Gastrocnemius medialis (tissue), 4 donors: ENCODE measurements around the gene GPR152. TPM values are rescaled to one million over a fixed set of nuclear protein-coding genes. Genes with fewer than 3 reads are reported as not detected.

ENCODE experiments used
- ATAC-seq, 2 donors: fragments of 150-250 bp; one replicate each; pipeline ENCODE4 v1.9.1; 2016
- DNase-seq, 2 donors: peaks; one replicate each; pipeline ENCODE4 v3.0.0-alpha.2; 2019
- H3K27ac ChIP-seq, 4 donors: fragments of 200-600 bp; sonication (generic); 1 replicate in 1 of 4; 2 replicates in 3 of 4; pipeline ENCODE4 v1.5.1; 2016 to 2018; ENCODE audit warnings: mild to moderate bottlenecking in 2 of 4, moderate library complexity in 1 of 4
- H3K27me3 ChIP-seq, 3 donors: fragments of 200-600 bp; sonication (generic) in 2 of 3; 1 replicate in 1 of 3; 2 replicates in 2 of 3; pipeline versions ENCODE4 v1.5.1 to v1.6.0; 2016 to 2019; ENCODE audit warnings: mild to moderate bottlenecking in 1 of 3, moderate library complexity in 1 of 3
- H3K36me3 ChIP-seq, 2 donors: fragments of 200-600 bp; sonication (generic) in 1 of 2; one replicate each; pipeline ENCODE4 v1.5.1; 2017 to 2018
- H3K4me1 ChIP-seq, 2 donors: fragments of 200-600 bp; sonication (generic) in 1 of 2; one replicate each; pipeline ENCODE4 v1.5.1; 2016 to 2017; ENCODE audit warnings: mild to moderate bottlenecking in 2 of 2
- H3K4me3 ChIP-seq, 4 donors: fragments of 200-600 bp; sonication (generic) in 3 of 4; 1 replicate in 1 of 4; 2 replicates in 3 of 4; pipeline ENCODE4 v1.5.1; 2016 to 2019; ENCODE audit warnings: mild to moderate bottlenecking in 2 of 4
- H3K9me3 ChIP-seq, 3 donors: fragments of 200-600 bp; sonication (generic) in 2 of 3; 1 replicate in 1 of 3; 2 replicates in 2 of 3; pipeline ENCODE4 v1.5.1; 2016 to 2019
- CTCF ChIP-seq, 5 experiments: fragments of 450-650 bp in 3 of 5; fragments of 200-600 bp in 2 of 5; sonication (generic) in 2 of 5; IDR thresholded peaks in 4 of 5; conservative IDR thresholded peaks in 1 of 5; 1 replicate in 4 of 5; 2 replicates in 1 of 5; pipeline ENCODE4 v1.5.1; 2016 to 2019; ENCODE audit warnings: antibody characterized with exemption in 5 of 5, mild to moderate bottlenecking in 3 of 5, moderate library complexity in 3 of 5
- POLR2A ChIP-seq, 2 donors: fragments of 450-650 bp; IDR thresholded peaks; one replicate each; pipeline ENCODE4 v1.6.1; 2017; ENCODE audit warnings: antibody characterized with exemption in 2 of 2, mild to moderate bottlenecking in 2 of 2, moderate library complexity in 2 of 2
- in situ Hi-C, 4 donors: fragments of 200-750 bp; cut with MboI; loops; one replicate each; pipeline versions ENCODE4 v1.15.0 to v1.8.0; 2017; ENCODE audit warnings: low sequenced_read_pairs in 4 of 4
- intact Hi-C: fragments of 100-400 bp; cut with DNase I; formaldehyde crosslinking; loops from one replicate; pipeline ENCODE4 v1.15.1; 2023; ENCODE audit warnings: low total_unique reads
- total RNA-seq, 4 donors: library from RNA; depleted of rRNA; stranded (reverse); fragments of >200 nt; gene quantifications; one replicate each; pipeline versions ENCODE4 v1.1.0 to v1.2.3, GENCODE V29; 2016

Gene GPR152
- total RNA-seq, 4 donors from 2014 or later = not detected

GRCh38 chr11:67440229-67441097, 12.1 kb downstream of the GPR152 start:
- no peak overlapping the region for H3K4me3 ChIP-seq
- peaks cover 4 to 13% of the 10 kb centered on the region in 2 donors for H3K4me1 ChIP-seq
- in situ Hi-C loops (no loop called here), intact Hi-C loops (no loop called here)
- H3K27ac ChIP-seq = peak overlapping the region; percentile 12 to 68 (median 38)
- peaks cover 0 to 3% of the 10 kb centered on the region in 2 donors for H3K36me3 ChIP-seq
- no peaks in the 10 kb centered on the region for H3K9me3 ChIP-seq
- DNase-seq (no peak), ATAC-seq (no peak)
- TF ChIP-seq POLR2A (IDR thresholded peaks at IDR 0.05) (no peak), CTCF (IDR thresholded peaks at IDR 0.05 in 4 of 5, conservative IDR thresholded peaks at IDR 0.05 in 1 of 5) (no peak)
- no peaks in the 10 kb centered on the region for H3K27me3 ChIP-seq

DNA sequence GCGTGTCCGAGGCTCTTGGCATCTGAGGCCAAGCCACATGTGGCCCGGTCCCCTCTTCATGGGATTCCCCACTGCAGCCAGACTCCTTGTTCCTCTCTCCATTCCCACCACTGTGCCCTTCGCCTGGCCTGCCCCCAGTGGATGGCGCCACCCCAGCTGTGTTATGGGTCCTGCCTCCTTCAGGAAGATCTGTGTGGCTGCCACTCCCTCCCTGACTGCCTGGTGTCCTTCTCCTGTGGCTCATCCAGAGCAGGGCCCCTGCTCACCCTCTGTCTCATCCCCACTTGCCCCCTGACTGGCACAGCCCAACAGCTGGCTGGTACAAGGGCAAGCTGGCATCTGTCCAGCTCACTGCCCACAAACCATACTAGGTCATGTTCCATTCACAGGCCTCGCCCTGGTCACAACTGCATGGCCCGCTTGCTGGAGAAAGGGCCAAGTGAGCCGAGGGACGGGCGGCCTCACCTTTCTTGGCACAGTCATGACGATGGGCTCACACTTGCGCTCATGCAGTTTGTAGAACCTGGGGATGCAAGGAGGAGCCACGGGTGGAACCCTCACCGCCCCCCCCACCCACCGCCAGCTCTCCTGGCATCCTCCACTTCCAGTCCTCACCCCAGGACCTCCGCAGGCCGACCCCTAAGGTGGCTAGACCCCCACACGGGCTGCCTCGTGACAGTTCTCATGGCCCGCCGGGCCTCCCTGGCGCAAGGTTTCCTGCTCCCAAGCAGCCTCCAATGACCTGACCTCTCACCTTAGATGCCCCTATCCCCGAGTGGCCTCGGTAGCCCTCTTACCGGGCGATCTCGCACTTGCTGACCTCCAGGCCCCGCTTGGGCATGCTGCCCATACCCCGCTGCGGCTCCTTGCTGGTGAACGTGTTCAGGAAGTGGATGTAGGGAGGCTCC, 13.0 kb downstream of the GPR152 start:
- no peaks in the 10 kb centered on the region for H3K9me3 ChIP-seq
- ATAC-seq (no peak), DNase-seq (peak in 1 of 2 donors; percentile 52)
- in situ Hi-C loops (no loop called here), intact Hi-C loops (no loop called here)
- H3K4me3 ChIP-seq = no peak overlapping the region
- peak overlapping the region; percentile 12 to 68 (median 38) for H3K27ac ChIP-seq
- TF ChIP-seq CTCF (IDR thresholded peaks at IDR 0.05 in 4 of 5, conservative IDR thresholded peaks at IDR 0.05 in 1 of 5) (no peak), POLR2A (IDR thresholded peaks at IDR 0.05) (no peak)
- H3K27me3 ChIP-seq = no peaks in the 10 kb centered on the region
- peaks cover 0 to 12% of the 10 kb centered on the region in 2 donors for H3K36me3 ChIP-seq
- H3K4me1 ChIP-seq = peaks cover 4 to 13% of the 10 kb centered on the region in 2 donors

GRCh38 chr11:67438158-67438902, 14.2 kb downstream of the GPR152 start:
- intact Hi-C loops = no loop called here
- no peak for ATAC-seq
- peaks cover 4 to 13% of the 10 kb centered on the region in 2 donors for H3K4me1 ChIP-seq
- no peak overlapping the region for H3K4me3 ChIP-seq
- peak overlapping the region in 1 of 4 donors; percentile 68 for H3K27ac ChIP-seq
- no peak for DNase-seq
- no peaks in the 10 kb centered on the region for H3K27me3 ChIP-seq
- H3K36me3 ChIP-seq = peaks cover 0 to 25% of the 10 kb centered on the region in 2 donors
- TF ChIP-seq CTCF (IDR thresholded peaks at IDR 0.05 in 4 of 5, conservative IDR thresholded peaks at IDR 0.05 in 1 of 5) = no peak
- TF ChIP-seq POLR2A (IDR thresholded peaks at IDR 0.05) = no peak
- in situ Hi-C loops = no loop called here
- H3K9me3 ChIP-seq = no peaks in the 10 kb centered on the region

GRCh38 chr11:67437809-67438157, 14.7 kb downstream of the GPR152 start:
- Histone ChIP-seq H3K9me3 (no peaks in the 10 kb centered on the region), H3K27me3 (no peaks in the 10 kb centered on the region), H3K36me3 (peaks cover 0 to 30% of the 10 kb centered on the region in 2 donors), H3K27ac (no peak overlapping the region), H3K4me3 (no peak overlapping the region), H3K4me1 (peaks cover 4 to 12% of the 10 kb centered on the region in 2 donors)
- ATAC-seq = no peak
- DNase-seq = no peak
- in situ Hi-C loops (no loop called here), intact Hi-C loops (no loop called here)
- TF ChIP-seq CTCF (IDR thresholded peaks at IDR 0.05 in 4 of 5, conservative IDR thresholded peaks at IDR 0.05 in 1 of 5) (no peak), POLR2A (IDR thresholded peaks at IDR 0.05) (no peak)
